GM12878 (cell line): ENCODE measurements around the gene FTO. TPM values are rescaled to one million over a fixed set of nuclear protein-coding genes. Genes with fewer than 3 reads are reported as not detected.

Experiments
- ATAC-seq: fragments of 200-7000 bp; cut with Tn5 transposase; 3 replicates; pipeline ENCODE4 v1.9.1; 2020; ENCODE audit warnings: mild to moderate bottlenecking, moderate library complexity
- BruUV-seq: library from RNA; stranded (reverse); fragments of 400-500 nt; replicated peaks from 2 replicates; lab custom pipeline; 2021; lab: Mats Ljungman, UMichigan
- CTCF ChIA-PET: fragments of 300-600 bp; sonication (Branson Sonifier 250); formaldehyde crosslinking; extraction: SDS; loops from one replicate; lab custom pipeline; 2021; ENCODE audit warnings: inconsistent platforms; lab: Yijun Ruan, JAX
- POLR2A ChIA-PET: fragments of 350-600 bp; formaldehyde crosslinking; extraction: SDS; loops from one replicate; lab custom pipeline; 2021; ENCODE audit warnings: inconsistent platforms; lab: Charles Lee
- RAD21 ChIA-PET: fragments of 300-600 bp; sonication (Branson Sonifier 250); formaldehyde crosslinking; loops from one replicate; lab custom pipeline; 2023; ENCODE audit warnings: antibody characterized with exemption; ENCODE audit not compliant: unreplicated experiment; lab: Charles Lee
- SMC1A ChIA-PET: fragments of 300-600 bp; sonication (Branson Sonifier 250); formaldehyde crosslinking; loops from one replicate; lab custom pipeline; 2023; ENCODE audit not compliant: unreplicated experiment, uncharacterized antibody; lab: Charles Lee
- DNase-seq: peaks from one replicate; pipeline ENCODE4 v3.0.0-alpha.2; 2011; ENCODE audit warnings: low read depth, low spot score
- FAIRE-seq: peaks from 3 replicates; lab custom pipeline; 2011; peaks lifted over from hg19 to GRCh38; lab: Jason Lieb, UNC
- H2AFZ ChIP-seq: 2 replicates; pipeline ENCODE4 v1.6.0; 2011; ENCODE audit warnings: low read depth, low read length, control low read depth; ENCODE audit not compliant: control insufficient read depth
- H3K27ac ChIP-seq: 2 replicates; pipeline ENCODE4 v1.5.1; 2011; ENCODE audit warnings: control low read depth; ENCODE audit not compliant: control insufficient read depth, insufficient read depth
- H3K27me3 ChIP-seq, 2 experiments: replicated peaks in 1 of 2; 2 replicates each; pipeline versions ENCODE4 v1.6.0 to v1.6.1; 2011; ENCODE audit warnings: low read length in 1 of 2; ENCODE audit not compliant: control insufficient read depth in 2 of 2, insufficient read depth in 2 of 2
- H3K36me3 ChIP-seq, 2 experiments: 2 replicates each; pipeline ENCODE4 v1.5.1; 2011; ENCODE audit warnings: low read length in 1 of 2; ENCODE audit not compliant: control insufficient read depth in 2 of 2, insufficient read depth in 2 of 2
- H3K4me1 ChIP-seq: 2 replicates; pipeline ENCODE4 v1.6.1; 2011; ENCODE audit warnings: mild to moderate bottlenecking, low read length, moderate library complexity, mixed read lengths; ENCODE audit not compliant: control insufficient read depth, insufficient read depth
- H3K4me2 ChIP-seq: 2 replicates; pipeline ENCODE4 v1.6.0; 2011; ENCODE audit warnings: control low read depth; ENCODE audit not compliant: control insufficient read depth, insufficient read depth
- H3K4me3 ChIP-seq: fragments of 200-600 bp; sonication (generic); 2 replicates; pipeline ENCODE4 v1.5.1; 2016
- H3K79me2 ChIP-seq: 2 replicates; pipeline ENCODE4 v1.6.0; 2011; ENCODE audit warnings: low read length; ENCODE audit not compliant: control insufficient read depth, insufficient read depth
- H3K9ac ChIP-seq: 2 replicates; pipeline ENCODE4 v1.8.0; 2011; ENCODE audit warnings: low read length, control low read depth, mixed read lengths; ENCODE audit not compliant: control insufficient read depth, insufficient read depth
- H3K9me3 ChIP-seq: replicated peaks from 3 replicates; pipeline ENCODE4 v1.5.1; 2011; ENCODE audit warnings: mild to moderate bottlenecking, low read length; ENCODE audit not compliant: control insufficient read depth, insufficient read depth
- H4K20me1 ChIP-seq: 2 replicates; pipeline ENCODE4 v1.6.0; 2011; ENCODE audit not compliant: control insufficient read depth, insufficient read depth
- ATF2 ChIP-seq: IDR thresholded peaks from 2 replicates; pipeline ENCODE4 v1.6.1; 2012; ENCODE audit warnings: low read length, inconsistent platforms
- BCL3 ChIP-seq: IDR thresholded peaks from 2 replicates; pipeline ENCODE4 v1.6.1; 2011; ENCODE audit warnings: borderline replicate concordance, low read depth, mild to moderate bottlenecking, moderate library complexity, low read length; ENCODE audit not compliant: insufficient read depth, poor library complexity, severe bottlenecking
- EP300 ChIP-seq, 2 experiments: fragments of 150-350 bp in 1 of 2; IDR thresholded peaks; 2 replicates each; pipeline ENCODE4 v1.6.1; 2011 to 2012; ENCODE audit warnings: low read depth in 2 of 2, low read length in 2 of 2, borderline replicate concordance in 1 of 2, improper control_type of control experiment in 1 of 2, inconsistent platforms in 1 of 2; ENCODE audit not compliant: control insufficient read depth in 1 of 2
- JUNB ChIP-seq: IDR thresholded peaks from 2 replicates; pipeline ENCODE4 v1.6.1; 2016; ENCODE audit warnings: antibody characterized with exemption, mild to moderate bottlenecking
- JUND ChIP-seq: IDR thresholded peaks from 2 replicates; pipeline ENCODE4 v1.6.1; 2012; ENCODE audit warnings: low read depth, mild to moderate bottlenecking, low read length, improper control_type of control experiment, moderate library complexity
- WGBS: methylation state at CpG from one replicate; pipeline ENCODE4 v1.1.6; 2016; ENCODE audit warnings: low lambda C conversion rate; ENCODE audit not compliant: insufficient replicate concordance, insufficient coverage; ENCODE audit errors: missing lambda C conversion rate; 5-methylcytosine and 5-hydroxymethylcytosine counted together
- in situ Hi-C: fragments of 300-500 bp; cut with MboI; formaldehyde crosslinking; loops from 9 replicates; pipeline ENCODE4 v1.14.3; 2018; ENCODE audit warnings: mixed read lengths
- intact Hi-C: fragments of 100-400 bp; cut with micrococcal nuclease; formaldehyde crosslinking; loops from one replicate; pipeline ENCODE4 v1.14.2; 2022; ENCODE audit not compliant: unreplicated experiment
- polyA plus RNA-seq, 11 experiments: library from polyadenylated mRNA; depleted of rRNA in 4 of 11; unstranded in 6 of 11; stranded (reverse) in 5 of 11; fragments of >200 nt; fragmentation: Nextera tagmentation in 4 of 11; fragmentation: Illumina TruSeq in 1 of 11; extraction: Ambion mirVana in 4 of 11; extraction: Trizol in 1 of 11; gene quantifications; 1 replicate in 1 of 11; 2 replicates in 10 of 11; pipeline versions ENCODE4 v1.2.1 to v1.2.3, GENCODE V29; 2011 to 2016; ENCODE audit warnings: inconsistent platforms in 2 of 11, missing spikeins in 2 of 11, low read depth in 1 of 11
- total RNA-seq, 4 experiments: library from RNA; depleted of rRNA in 3 of 4; stranded (reverse); fragments of >200 nt in 3 of 4; fragmentation: Illumina TruSeq in 1 of 4; extraction: Trizol in 1 of 4; gene quantifications; 2 replicates each; pipeline versions ENCODE4 v1.2.1 to v1.2.3, GENCODE V29; 2013 to 2021

FTO gene
- total and polyA plus RNA-seq, 10 of the 15 experiments (the other 5 are each of a cell fraction or from before 2014, with no cell fraction given), result 20.1 to 55.0 (median 47.0) TPM

GRCh38 chr16:53768167-53768566 is 64.2 kb downstream of the FTO start (continued):
- TF ChIP-seq ATF2 (no peak), JUND (no peak)

GRCh38 chr16:53768593-53768992 is 64.6 kb downstream of the FTO start:
- Histone ChIP-seq H3K79me2 (no peaks in the 10 kb centered on the region), H3K27ac (no peak overlapping the region), H2AFZ (no peak overlapping the region), H3K4me2 (no peak overlapping the region), H3K9ac (no peak overlapping the region), H3K4me3 (no peak overlapping the region), H3K4me1 (peaks cover 6% of the 10 kb centered on the region), H3K9me3 (no peaks in the 10 kb centered on the region), H3K36me3 (no peaks in the 10 kb centered on the region), H3K27me3 (no peaks in the 10 kb centered on the region), H4K20me1 (no peaks in the 10 kb centered on the region)
- intact Hi-C loops, result no loop called here
- no peak for DNase-seq
- BruUV-seq, result no TSS peak
- SMC1A ChIA-PET, result interaction anchor here (0.6 to 2.0 kb wide), 3 partner anchors 10 to 59 kb away, joined by 3 to 5 read pairs (median 3); no protein-coding TSS in a partner anchor
- POLR2A ChIA-PET, result no interaction called here
- CTCF ChIA-PET, result interaction anchor here (0.6 to 3.4 kb wide), 5 partner anchors 9 to 25 kb away, joined by 3 to 17 read pairs (median 5); no protein-coding TSS in a partner anchor
- RAD21 ChIA-PET, result interaction anchor here (0.7 kb wide), 1 partner anchor 219 kb away, joined by 4 read pairs; no protein-coding TSS in a partner anchor
- in situ Hi-C loops, result no loop called here
- TF ChIP-seq EP300 (IDR thresholded peaks at IDR 0.05; ENCODE audit: borderline replicate concordance in 1 of 2, control insufficient read depth in 1 of 2, low read depth in 2 of 2, low read length in 2 of 2) (no peak), JUNB (peak; percentile 57), BCL3 (no peak)
- no peak for FAIRE-seq
- WGBS, result 92% methylated on average over 1 of the region's 1 CpG
- peak; percentile 45; the same call in 1 of the 3 replicates for ATAC-seq
